MM.1S (cell line): ENCODE results near the gene INPP5F.

Source experiments
- EZH2 ChIP-seq: fragments of 300-600 bp; sonication (generic); optimal IDR thresholded peaks from 2 replicates; pipeline ENCODE3; 2017; ENCODE audit warnings: low read depth, mild to moderate bottlenecking, antibody characterized with exemption, low read length, mixed read lengths
- EZH2phosphoT487 ChIP-seq: fragments of 300-600 bp; sonication (generic); IDR thresholded peaks from 2 replicates; pipeline ENCODE4 v1.6.1; 2018; ENCODE audit warnings: antibody characterized with exemption, low read length
- TF ChIP-seq, protein P1 (sequence below): fragments of 300-600 bp; sonication (generic); IDR thresholded peaks from 2 replicates; pipeline ENCODE4 v1.5.1; 2016; ENCODE audit warnings: antibody characterized with exemption, low read length, mixed read lengths

GRCh38 chr10:119824299-119824698, 98.4 kb downstream of the INPP5F start:
- TF ChIP-seq, protein P1, sequence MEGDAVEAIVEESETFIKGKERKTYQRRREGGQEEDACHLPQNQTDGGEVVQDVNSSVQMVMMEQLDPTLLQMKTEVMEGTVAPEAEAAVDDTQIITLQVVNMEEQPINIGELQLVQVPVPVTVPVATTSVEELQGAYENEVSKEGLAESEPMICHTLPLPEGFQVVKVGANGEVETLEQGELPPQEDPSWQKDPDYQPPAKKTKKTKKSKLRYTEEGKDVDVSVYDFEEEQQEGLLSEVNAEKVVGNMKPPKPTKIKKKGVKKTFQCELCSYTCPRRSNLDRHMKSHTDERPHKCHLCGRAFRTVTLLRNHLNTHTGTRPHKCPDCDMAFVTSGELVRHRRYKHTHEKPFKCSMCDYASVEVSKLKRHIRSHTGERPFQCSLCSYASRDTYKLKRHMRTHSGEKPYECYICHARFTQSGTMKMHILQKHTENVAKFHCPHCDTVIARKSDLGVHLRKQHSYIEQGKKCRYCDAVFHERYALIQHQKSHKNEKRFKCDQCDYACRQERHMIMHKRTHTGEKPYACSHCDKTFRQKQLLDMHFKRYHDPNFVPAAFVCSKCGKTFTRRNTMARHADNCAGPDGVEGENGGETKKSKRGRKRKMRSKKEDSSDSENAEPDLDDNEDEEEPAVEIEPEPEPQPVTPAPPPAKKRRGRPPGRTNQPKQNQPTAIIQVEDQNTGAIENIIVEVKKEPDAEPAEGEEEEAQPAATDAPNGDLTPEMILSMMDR: no peak
- TF ChIP-seq EZH2 (no peak), EZH2phosphoT487 (no peak)
